GM19035 (cell line): ENCODE measurements around the gene IER5L.
"Not testable (repeated sequence)": the region's sequence is repeated elsewhere in the genome, so short reads cannot be mapped to it uniquely, and the experiment has no call there.

Experiments used
- ATAC-seq: cut with Tn5 transposase; IDR thresholded peaks from one replicate; pipeline ENCODE4 v1.9.1; 2021; ENCODE audit not compliant: unreplicated experiment

The IER5L gene

DNA sequence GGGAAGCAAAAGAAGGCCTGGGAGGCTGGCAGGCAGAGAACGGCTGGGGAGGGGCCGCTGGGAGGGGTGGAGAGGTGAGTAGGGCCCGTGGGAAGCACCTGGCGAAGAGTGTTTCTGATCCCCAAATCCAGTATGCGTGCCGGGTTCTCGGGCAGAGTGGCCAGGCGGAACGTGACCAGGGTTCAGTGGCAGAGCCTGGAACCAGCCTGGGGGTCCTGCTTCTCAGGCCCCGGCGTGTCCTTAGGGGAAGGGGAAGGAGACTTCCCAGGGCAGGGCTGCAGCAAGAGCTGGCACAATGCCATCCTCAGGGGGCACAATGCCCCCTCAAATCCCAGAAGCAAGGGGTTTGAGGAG lies 25.5 kb upstream of the IER5L start:
- ATAC-seq = no peak

DNA sequence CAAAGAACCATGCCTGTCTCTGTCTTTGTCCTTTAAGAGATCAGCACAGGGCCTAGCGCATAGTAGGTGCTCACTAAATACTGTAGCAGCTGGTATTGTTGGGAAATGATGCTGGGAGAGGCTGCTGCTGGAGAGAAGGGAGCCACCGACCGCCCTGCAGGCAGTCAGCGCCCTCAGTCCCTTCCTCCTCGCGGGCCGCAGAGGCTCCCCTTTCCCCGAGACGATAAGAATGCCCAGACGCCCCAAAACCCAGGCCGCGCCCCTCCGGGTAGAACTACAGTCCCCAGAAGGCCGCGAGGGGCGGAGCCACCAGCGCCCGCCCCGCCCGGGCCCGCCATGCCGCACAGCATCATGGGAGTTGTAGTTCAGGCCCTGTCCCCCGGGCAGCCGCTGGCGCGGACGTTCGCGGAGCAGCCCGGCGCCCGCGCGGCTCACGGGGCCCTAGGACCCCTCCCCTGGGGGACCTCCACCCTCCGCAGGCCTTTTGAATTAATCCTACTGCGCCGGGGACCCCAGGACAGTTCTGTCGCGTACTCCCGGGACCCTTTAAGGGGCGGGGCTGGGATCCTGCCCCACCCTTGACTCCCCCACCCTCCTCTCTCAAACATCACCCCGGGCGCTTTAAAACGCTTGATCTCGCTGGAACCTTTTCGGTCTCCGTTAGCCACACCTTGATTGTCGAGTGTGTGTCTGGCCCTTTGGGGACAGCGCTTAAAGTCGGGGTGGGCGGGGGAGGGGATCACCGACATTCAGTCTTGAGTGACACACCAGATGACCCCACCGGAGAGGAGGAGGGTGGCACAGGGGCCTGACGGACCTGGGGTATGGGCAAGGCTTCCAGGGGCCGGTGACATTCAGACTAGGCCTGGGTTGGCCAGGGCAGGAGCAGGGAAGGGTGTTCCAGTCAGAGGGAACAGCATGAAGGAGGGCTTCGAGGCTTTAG lies 24.8 kb upstream of the IER5L start:
- ATAC-seq = peak; percentile 89

DNA sequence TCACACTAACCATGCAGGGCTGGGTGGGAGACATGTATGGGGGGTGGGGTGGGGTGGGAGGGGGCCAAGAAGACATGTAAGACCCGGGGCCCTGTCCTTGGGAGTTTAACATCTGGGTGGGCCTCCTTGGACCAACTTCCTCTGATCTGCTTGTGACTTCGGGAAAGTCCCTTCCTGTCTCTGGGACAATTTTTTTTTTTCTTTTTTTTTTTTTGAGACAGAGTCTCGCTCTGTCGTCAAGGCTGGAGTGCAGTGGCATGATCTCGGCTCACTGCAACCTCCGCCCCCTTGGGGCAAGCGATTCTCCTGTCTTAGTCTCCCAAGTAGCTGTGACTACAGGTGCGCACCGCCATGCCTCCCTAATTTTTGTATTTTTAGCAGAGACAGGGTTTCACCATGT lies 23.8 kb upstream of the IER5L start:
- ATAC-seq = no peak

GRCh38 chr9:129201289-129201688 lies 23.2 kb upstream of the IER5L start:
- ATAC-seq = no peak

DNA sequence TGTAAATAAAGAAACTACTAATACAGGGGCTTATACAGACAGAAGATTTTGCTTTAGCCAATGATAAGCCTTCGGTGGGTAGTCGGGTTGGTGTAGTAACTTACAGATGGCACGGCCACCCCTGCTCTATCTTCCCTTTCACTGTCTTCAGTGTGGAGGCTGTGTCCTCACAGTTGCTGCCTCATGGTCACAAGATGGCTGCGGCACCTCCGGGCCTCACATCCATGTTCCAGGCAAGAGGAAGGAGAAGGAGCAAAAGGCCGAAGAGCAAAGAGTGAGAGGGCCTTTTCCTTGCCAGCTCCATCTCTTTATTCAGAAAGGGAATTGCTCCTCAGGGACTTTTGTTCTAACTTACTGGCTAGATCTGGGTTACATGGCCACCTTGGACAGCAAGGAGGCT lies 22.2 kb upstream of the IER5L start:
- ATAC-seq = no peak

DNA sequence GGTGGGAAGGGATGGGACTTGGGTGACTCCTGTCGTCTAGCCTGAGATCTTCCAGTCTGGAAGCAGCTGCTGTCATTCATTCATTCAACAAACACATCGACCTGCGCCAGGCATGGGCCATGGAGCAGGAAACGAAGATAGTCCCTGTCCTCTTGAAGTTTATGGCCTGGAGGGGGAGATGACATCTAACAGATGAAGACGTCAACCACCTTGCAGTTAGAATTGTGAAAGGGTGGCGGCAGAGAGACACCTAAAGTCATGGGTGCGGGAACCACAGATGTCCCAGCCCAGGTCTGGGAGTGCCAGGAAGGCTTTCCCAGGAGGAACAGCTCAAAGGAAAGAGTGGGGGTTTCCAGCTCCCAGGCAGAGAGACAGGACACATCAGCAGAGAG lies 21.0 kb upstream of the IER5L start:
- no peak for ATAC-seq

- no peak for ATAC-seq
Measured at GRCh38 chr9:129198319-129199043, 20.4 kb upstream of the IER5L start.

DNA sequence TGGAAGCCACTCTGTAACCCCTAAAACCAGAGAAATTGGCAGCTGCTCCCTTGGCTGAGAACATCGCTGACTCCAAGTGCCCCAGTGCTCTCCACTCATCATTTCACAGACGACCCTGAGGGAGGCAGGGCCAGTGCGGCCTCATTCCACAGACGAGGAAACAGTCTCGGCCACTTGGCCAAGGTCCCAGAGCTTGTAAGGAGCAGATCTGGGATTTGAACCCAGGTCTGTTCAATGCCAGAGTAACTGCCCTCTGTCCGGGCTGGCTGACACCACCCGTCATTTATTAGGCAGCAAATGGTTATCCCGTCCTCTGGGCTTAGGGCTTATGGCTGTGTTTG lies 19.9 kb upstream of the IER5L start:
- ATAC-seq = no peak

- ATAC-seq = not testable (repeated sequence)
Measured at GRCh38 chr9:129197045-129197444, 19.0 kb upstream of the IER5L start.

DNA sequence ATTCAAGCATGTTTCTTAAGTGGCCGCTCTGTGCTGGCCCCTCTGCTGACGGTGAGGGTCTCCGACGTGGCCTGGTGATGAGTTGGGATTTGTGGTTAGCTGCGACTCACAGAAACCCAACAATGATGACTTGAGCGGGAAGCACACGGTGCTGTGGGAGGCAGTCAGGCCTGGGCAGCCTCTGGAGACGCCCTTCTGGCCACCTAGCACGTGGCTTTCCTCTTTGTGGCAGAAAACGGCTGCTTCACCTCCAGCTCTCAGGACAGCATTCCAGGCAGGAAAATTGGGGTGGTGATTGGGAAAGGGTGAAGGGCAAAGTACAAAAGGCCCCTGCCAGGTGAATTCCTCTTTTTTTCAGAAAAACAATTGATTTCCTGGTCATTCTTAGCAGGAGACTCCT lies 17.5 kb upstream of the IER5L start:
- ATAC-seq = no peak

GRCh38 chr9:129194221-129194620 lies 16.2 kb upstream of the IER5L start:
- ATAC-seq = no peak

DNA sequence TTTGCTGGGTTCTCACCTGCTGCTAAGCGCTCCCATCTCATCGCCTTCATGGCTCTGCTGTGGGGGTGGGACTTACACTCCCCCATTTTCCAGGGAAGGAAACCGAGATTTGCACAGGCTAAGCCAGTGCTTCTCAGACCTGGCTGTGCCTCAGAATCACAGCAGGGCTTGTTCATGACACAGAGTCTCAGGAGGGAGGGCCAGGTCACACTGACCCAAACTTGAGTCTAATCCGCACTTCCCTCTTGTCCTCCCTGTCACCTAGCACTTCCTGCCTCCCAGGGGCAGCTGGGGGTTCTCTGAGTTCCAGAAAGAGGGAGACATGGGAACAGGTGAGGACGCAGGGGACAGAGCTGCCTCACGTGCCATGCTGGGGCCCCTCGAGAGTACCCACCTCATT lies 15.6 kb upstream of the IER5L start:
- ATAC-seq = no peak

GRCh38 chr9:129191234-129191633 lies 13.2 kb upstream of the IER5L start:
- ATAC-seq = no peak

GRCh38 chr9:129189971-129190370 lies 11.9 kb upstream of the IER5L start:
- ATAC-seq = not testable (repeated sequence)

GRCh38 chr9:129187042-129187441 lies 9.0 kb upstream of the IER5L start:
- no peak for ATAC-seq

DNA sequence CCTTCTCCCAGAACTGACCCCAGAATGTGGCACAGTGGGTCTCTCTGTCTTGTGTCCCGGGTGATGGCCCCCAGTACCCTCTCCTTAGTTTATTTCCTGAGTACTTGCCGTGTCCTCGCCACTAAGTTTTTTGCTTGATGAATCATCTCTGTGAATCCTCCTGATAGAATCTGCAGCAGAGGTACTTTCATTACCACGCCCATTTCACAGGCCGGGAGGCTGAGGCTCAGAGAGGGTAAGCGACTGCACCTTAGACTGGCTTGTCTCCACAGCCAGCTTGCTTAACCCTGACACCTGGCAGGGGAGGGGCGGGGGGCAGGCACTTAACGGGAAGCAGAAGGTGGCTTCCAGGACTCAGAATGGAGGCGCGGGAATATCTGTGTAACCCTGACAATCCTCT lies 7.9 kb upstream of the IER5L start:
- ATAC-seq = no peak

- ATAC-seq = no peak
Measured at GRCh38 chr9:129185402-129185801, 7.3 kb upstream of the IER5L start.

- no peak for ATAC-seq
Measured at GRCh38 chr9:129184596-129185122, 6.6 kb upstream of the IER5L start.

DNA sequence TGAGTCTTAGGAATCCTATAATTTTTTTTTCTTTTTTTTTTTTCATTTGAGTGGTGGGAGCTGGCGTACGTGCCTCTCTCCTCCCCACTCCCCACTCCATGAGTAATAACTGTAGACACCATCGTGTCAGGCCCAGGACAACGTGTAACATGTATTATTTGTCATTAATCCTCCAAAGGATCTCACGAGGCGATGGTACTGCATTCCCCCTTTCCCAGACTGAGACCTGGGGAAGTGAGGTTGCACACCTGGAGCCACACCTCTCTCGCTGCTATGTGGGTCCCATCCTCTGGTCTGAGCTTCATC lies 6.1 kb upstream of the IER5L start:
- no peak for ATAC-seq

DNA sequence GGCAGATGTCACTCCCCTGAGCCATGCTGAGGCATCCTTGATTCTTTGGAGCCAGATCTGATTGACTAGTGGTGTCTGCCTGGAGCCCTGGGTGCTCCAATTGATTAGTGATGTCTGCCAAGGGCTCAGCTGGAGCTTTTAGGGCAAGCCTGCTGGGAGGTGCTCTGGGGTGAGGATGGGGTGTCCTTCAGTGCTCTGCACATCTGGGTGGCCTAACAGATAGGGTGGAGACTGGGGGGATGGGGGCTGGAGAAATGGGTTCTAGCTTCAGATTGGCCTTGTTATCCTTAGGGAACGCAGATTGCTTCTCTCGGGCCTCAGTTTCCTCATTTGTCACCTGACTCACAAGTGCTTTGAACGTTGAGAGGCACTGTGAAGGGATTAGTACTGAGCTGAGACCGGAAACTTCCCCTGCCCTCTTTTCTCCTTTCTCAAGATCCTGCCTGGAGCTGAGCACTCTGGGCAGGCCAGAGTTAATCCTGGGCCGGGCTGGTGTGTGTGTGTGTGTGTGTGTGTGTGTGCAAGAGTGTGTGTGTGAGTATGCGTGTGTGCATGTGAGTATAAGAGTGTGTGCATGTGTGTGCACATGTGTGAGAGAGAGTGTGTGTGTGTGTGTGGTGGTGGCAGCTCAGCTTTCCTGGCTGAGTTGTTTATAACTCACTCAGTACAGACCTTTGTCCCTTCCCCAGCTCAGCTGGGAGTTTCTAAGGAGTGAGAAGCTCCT lies 5.6 kb upstream of the IER5L start:
- ATAC-seq = no peak

DNA sequence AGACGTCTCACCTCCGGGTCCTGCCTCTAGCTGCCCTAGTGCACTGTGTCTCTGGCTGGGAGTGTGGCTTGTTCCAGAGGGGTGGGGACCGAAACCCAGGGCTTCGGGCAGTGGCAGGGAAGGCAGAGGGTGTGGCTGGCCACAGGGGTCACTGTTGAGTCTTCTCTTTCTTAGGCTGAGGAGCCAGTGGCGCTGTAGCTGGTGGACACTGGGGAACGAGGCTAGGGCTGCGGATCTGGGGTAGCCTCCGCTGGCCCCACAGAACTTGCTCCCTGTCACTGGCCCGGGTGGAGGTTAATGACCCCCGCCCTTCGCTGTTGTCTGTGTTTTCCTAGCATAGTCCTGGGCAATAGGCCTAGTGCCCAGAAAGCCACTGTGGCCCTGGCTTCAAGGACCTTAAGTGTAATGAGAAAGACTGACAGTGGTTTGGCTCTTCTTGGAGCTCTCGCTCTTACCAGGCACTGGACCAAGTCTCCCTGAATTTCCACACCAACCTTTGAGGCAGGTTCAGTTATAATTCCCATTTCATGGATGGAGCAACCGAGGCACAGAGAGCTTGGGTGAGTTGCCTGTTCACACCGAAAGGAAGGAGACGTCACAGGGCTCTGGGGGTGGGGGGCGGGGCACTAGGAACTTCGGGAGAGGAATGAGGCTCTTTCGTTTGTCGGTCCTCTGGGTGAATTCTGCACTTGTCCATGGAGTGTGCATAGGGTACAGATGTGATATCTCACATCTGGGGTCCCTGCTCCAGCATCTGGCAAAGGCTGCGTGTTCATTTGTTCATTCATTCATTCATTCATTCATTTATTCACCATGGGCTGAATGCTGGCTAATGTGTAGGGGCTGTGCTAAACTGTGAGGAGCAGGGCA lies 4.8 kb upstream of the IER5L start:
- no peak for ATAC-seq
